ENCODE measurements around the gene CLRN1.

DNA sequence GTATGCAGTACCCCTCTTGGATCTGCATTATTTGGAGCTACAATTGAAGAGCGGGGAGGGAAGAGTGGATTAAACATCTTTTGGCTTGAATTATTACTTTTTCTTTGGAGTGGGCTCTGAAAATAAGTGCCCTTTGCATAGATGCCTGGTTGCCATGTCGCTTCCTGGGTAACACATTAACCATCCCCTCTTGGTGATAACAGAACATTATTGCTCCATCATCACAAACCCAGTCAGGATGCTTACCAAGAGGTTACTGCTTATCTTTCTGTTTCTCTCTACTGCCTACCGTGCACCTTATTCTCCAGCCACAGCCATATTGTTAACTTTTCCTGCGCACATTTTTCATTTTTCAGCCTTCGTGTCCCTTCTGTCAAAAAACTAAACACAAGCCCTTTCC lies 42.7 kb upstream of the CLRN1 start:
- TF ChIP-seq, protein P1, sequence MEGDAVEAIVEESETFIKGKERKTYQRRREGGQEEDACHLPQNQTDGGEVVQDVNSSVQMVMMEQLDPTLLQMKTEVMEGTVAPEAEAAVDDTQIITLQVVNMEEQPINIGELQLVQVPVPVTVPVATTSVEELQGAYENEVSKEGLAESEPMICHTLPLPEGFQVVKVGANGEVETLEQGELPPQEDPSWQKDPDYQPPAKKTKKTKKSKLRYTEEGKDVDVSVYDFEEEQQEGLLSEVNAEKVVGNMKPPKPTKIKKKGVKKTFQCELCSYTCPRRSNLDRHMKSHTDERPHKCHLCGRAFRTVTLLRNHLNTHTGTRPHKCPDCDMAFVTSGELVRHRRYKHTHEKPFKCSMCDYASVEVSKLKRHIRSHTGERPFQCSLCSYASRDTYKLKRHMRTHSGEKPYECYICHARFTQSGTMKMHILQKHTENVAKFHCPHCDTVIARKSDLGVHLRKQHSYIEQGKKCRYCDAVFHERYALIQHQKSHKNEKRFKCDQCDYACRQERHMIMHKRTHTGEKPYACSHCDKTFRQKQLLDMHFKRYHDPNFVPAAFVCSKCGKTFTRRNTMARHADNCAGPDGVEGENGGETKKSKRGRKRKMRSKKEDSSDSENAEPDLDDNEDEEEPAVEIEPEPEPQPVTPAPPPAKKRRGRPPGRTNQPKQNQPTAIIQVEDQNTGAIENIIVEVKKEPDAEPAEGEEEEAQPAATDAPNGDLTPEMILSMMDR (IDR thresholded peaks at IDR 0.05): no peak
- no peak for TF ChIP-seq POLR2A (IDR thresholded peaks at IDR 0.05)
